SK-N-SH (cell line): ENCODE data around the gene WDHD1. TPM values are rescaled to one million over a fixed set of nuclear protein-coding genes. Genes with fewer than 3 reads are reported as not detected.

Source experiments
- CTCF ChIA-PET: fragments of 300-600, 350-600 bp; formaldehyde crosslinking; extraction: SDS; loops from one replicate; lab custom pipeline; 2021; lab: Yijun Ruan, JAX
- POLR2A ChIA-PET: fragments of 350-600 bp; sonication (Branson Sonifier 250); formaldehyde crosslinking; extraction: SDS; loops from one replicate; lab custom pipeline; 2020; ENCODE audit warnings: antibody characterized with exemption, inconsistent platforms; lab: Yijun Ruan, JAX
- DNase-seq: peaks from one replicate; pipeline ENCODE4 v3.0.0; 2012
- H2AFZ ChIP-seq: fragments of 200-600 bp; sonication (generic); 2 replicates; pipeline ENCODE4 v1.8.1; 2016; ENCODE audit warnings: antibody characterized with exemption, mild to moderate bottlenecking, low read depth
- H3F3A ChIP-seq: fragments of 200-600 bp; sonication (generic); replicated peaks from 2 replicates; pipeline ENCODE3; 2016; ENCODE audit warnings: antibody characterized with exemption, mild to moderate bottlenecking; ENCODE audit not compliant: insufficient read depth
- H3K27ac ChIP-seq, 2 experiments: fragments of 200-500 bp in 1 of 2; fragments of 200-600 bp in 1 of 2; sonication (Bioruptor generic) in 1 of 2; sonication (generic), shearing (Covaris generic) in 1 of 2; 2 replicates each; pipeline versions ENCODE4 v1.5.1 to v1.6.1; 2014 to 2016; ENCODE audit warnings: low read depth in 2 of 2, inconsistent platforms in 1 of 2, low read length in 1 of 2, mild to moderate bottlenecking in 1 of 2, mixed read lengths in 1 of 2
- H3K27me3 ChIP-seq: fragments of 200-600 bp; sonication (generic), shearing (Covaris generic); 2 replicates; pipeline ENCODE4 v1.6.1; 2016; ENCODE audit warnings: mixed run types; ENCODE audit not compliant: insufficient read depth
- H3K36me3 ChIP-seq, 2 experiments: fragments of 200-500 bp in 1 of 2; fragments of 200-600 bp in 1 of 2; sonication (Bioruptor generic) in 1 of 2; sonication (generic) in 1 of 2; replicated peaks in 1 of 2; 2 replicates each; pipeline versions ENCODE3 to v1.5.1; 2014 to 2016; ENCODE audit warnings: low read length in 1 of 2, mild to moderate bottlenecking in 1 of 2; ENCODE audit not compliant: insufficient read depth in 2 of 2, control insufficient read depth in 1 of 2
- H3K4me1 ChIP-seq, 2 experiments: fragments of 200-500 bp in 1 of 2; fragments of 200-600 bp in 1 of 2; sonication (Bioruptor generic) in 1 of 2; sonication (generic), shearing (Covaris generic) in 1 of 2; 2 replicates each; pipeline versions ENCODE4 v1.5.1 to v1.6.1; 2014 to 2016; ENCODE audit warnings: low read depth in 1 of 2, low read length in 1 of 2, mixed run types in 1 of 2; ENCODE audit not compliant: insufficient read depth in 2 of 2, control insufficient read depth in 1 of 2
- H3K4me2 ChIP-seq: fragments of 200-600 bp; sonication (generic), shearing (Covaris generic); 2 replicates; pipeline ENCODE4 v1.6.1; 2017; ENCODE audit warnings: mixed run types
- H3K4me3 ChIP-seq, 2 experiments: fragments of 200-500 bp in 1 of 2; fragments of 200-600 bp in 1 of 2; sonication (Bioruptor generic) in 1 of 2; sonication (generic), shearing (Covaris generic) in 1 of 2; 2 replicates each; pipeline versions ENCODE4 v1.5.1 to v1.8.1; 2014 to 2016; ENCODE audit warnings: low read depth in 2 of 2, inconsistent platforms in 1 of 2, low read length in 1 of 2, mild to moderate bottlenecking in 1 of 2, mixed read lengths in 1 of 2, moderate library complexity in 1 of 2
- H3K79me2 ChIP-seq: fragments of 200-600 bp; sonication (generic); 2 replicates; pipeline ENCODE4 v1.8.1; 2017; ENCODE audit warnings: mild to moderate bottlenecking; ENCODE audit not compliant: insufficient read depth
- H3K9ac ChIP-seq: fragments of 200-600 bp; sonication (generic); 2 replicates; pipeline ENCODE4 v1.6.1; 2017; ENCODE audit warnings: mixed run types
- H3K9me2 ChIP-seq: fragments of 200-600 bp; sonication (generic); 2 replicates; pipeline ENCODE4 v1.6.1; 2017; ENCODE audit warnings: mixed run types
- H3K9me3 ChIP-seq: fragments of 200-600 bp; sonication (generic); 2 replicates; pipeline ENCODE4 v1.6.1; 2017; ENCODE audit warnings: mixed run types, mild to moderate bottlenecking, moderate library complexity
- H4K20me1 ChIP-seq: fragments of 200-600 bp; sonication (generic); 2 replicates; pipeline ENCODE4 v1.6.1; 2017; ENCODE audit warnings: mild to moderate bottlenecking, mixed run types; ENCODE audit not compliant: insufficient read depth
- CHD2 ChIP-seq: fragments of 150-350 bp; IDR thresholded peaks from 2 replicates; pipeline ENCODE4 v1.6.1; 2018; ENCODE audit warnings: low read length; ENCODE audit not compliant: partially characterized antibody
- ELF1 ChIP-seq: IDR thresholded peaks from 2 replicates; pipeline ENCODE4 v1.4.0; 2012
- EP300 ChIP-seq, 2 experiments: IDR thresholded peaks; 2 replicates each; pipeline versions ENCODE4 v1.4.0 to v1.6.1; 2012; ENCODE audit warnings: borderline replicate concordance in 1 of 2, low read depth in 1 of 2, low read length in 1 of 2
- EZH2phosphoT487 ChIP-seq: fragments of 200-600 bp; sonication (generic); IDR thresholded peaks from 2 replicates; pipeline ENCODE4 v1.6.1; 2017; ENCODE audit warnings: low read depth, mixed run types, mild to moderate bottlenecking, antibody characterized with exemption, moderate library complexity, borderline replicate concordance
- FOXJ3 ChIP-seq: sonication (generic); formaldehyde crosslinking; IDR thresholded peaks from 2 replicates; pipeline ENCODE4 v1.5.1; 2020; ENCODE audit warnings: mild to moderate bottlenecking, missing genetic modification reagents
- GATA2 ChIP-seq: sonication (generic); formaldehyde crosslinking; IDR thresholded peaks from 2 replicates; pipeline ENCODE4 v1.5.0; 2020; ENCODE audit warnings: mild to moderate bottlenecking, missing genetic modification reagents
- JUND ChIP-seq: IDR thresholded peaks from 2 replicates; pipeline ENCODE4 v1.4.0; 2012
- MEF2A ChIP-seq: IDR thresholded peaks from 2 replicates; pipeline ENCODE4 v1.4.0; 2012; ENCODE audit warnings: low read depth, borderline replicate concordance
- NFIC ChIP-seq: IDR thresholded peaks from 2 replicates; pipeline ENCODE4 v1.4.0; 2012; ENCODE audit warnings: borderline replicate concordance
- NRF1 ChIP-seq: IDR thresholded peaks from 2 replicates; pipeline ENCODE4 v1.6.1; 2012; ENCODE audit warnings: low read depth, mild to moderate bottlenecking, low read length
- POLR2AphosphoS5 ChIP-seq: IDR thresholded peaks from 2 replicates; pipeline ENCODE4 v1.6.1; 2012; ENCODE audit warnings: low read depth, low read length
- RAD21 ChIP-seq: IDR thresholded peaks from 2 replicates; pipeline ENCODE4 v1.6.1; 2012; ENCODE audit warnings: mild to moderate bottlenecking, low read length
- RFX5 ChIP-seq: IDR thresholded peaks from 2 replicates; pipeline ENCODE4 v1.6.1; 2012; ENCODE audit warnings: mild to moderate bottlenecking, improper control_type of control experiment, low read length
- RXRA ChIP-seq: IDR thresholded peaks from 2 replicates; pipeline ENCODE4 v1.4.0; 2012; ENCODE audit warnings: low read depth, mild to moderate bottlenecking, borderline replicate concordance
- SIN3A ChIP-seq: IDR thresholded peaks from 2 replicates; pipeline ENCODE4 v1.6.1; 2012; ENCODE audit warnings: low read depth, mild to moderate bottlenecking, low read length, moderate library complexity, borderline replicate concordance
- SMC3 ChIP-seq: IDR thresholded peaks from 2 replicates; pipeline ENCODE4 v1.6.1; 2012; ENCODE audit warnings: low read depth, low read length, improper control_type of control experiment
- TEAD4 ChIP-seq: IDR thresholded peaks from 2 replicates; pipeline ENCODE4 v1.4.0; 2012; ENCODE audit warnings: mild to moderate bottlenecking, borderline replicate concordance; ENCODE audit not compliant: insufficient read depth
- YY1 ChIP-seq: IDR thresholded peaks from 2 replicates; pipeline ENCODE4 v1.4.0; 2012; ENCODE audit warnings: low read depth, mild to moderate bottlenecking
- WGBS: methylation state at CpG from one replicate; pipeline ENCODE4 v1.1.6; 2017; ENCODE audit warnings: low lambda C conversion rate; 5-methylcytosine and 5-hydroxymethylcytosine counted together
- polyA plus RNA-seq, 3 experiments: library from polyadenylated mRNA; depleted of rRNA; stranded (reverse); fragments of >200 nt; gene quantifications; 2 replicates each; pipeline ENCODE4 v1.2.3, GENCODE V29; 2012
- TF ChIP-seq, protein P1 (sequence below): IDR thresholded peaks from 2 replicates; pipeline ENCODE4 v1.4.0; 2012; ENCODE audit warnings: low read depth, borderline replicate concordance
- TF ChIP-seq, protein P2 (sequence below): IDR thresholded peaks from 2 replicates; pipeline ENCODE4 v1.4.0; 2012; ENCODE audit warnings: low read depth, borderline replicate concordance
- TF ChIP-seq, protein P3 (sequence below): fragments of 150-350 bp; IDR thresholded peaks from 2 replicates; pipeline ENCODE4 v1.6.1; 2016; ENCODE audit warnings: mild to moderate bottlenecking, low read depth, low read length
- TF ChIP-seq, protein P4 (sequence below): fragments of 200-600 bp; sonication (generic); IDR thresholded peaks from 2 replicates; pipeline ENCODE4 v1.6.1; 2017; ENCODE audit warnings: antibody characterized with exemption, mild to moderate bottlenecking, moderate library complexity
- TF ChIP-seq, protein P5 (sequence below): IDR thresholded peaks from 2 replicates; pipeline ENCODE4 v1.4.0; 2012; ENCODE audit warnings: low read depth
- TF ChIP-seq, protein P6 (sequence below): IDR thresholded peaks from 2 replicates; pipeline ENCODE4 v1.6.1; 2012; ENCODE audit warnings: mild to moderate bottlenecking, low read depth, low read length, moderate library complexity

The WDHD1 gene
- polyA plus RNA-seq, 1 of the 3 experiments (the other 2 are of a cell fraction), result 2.9 TPM

DNA sequence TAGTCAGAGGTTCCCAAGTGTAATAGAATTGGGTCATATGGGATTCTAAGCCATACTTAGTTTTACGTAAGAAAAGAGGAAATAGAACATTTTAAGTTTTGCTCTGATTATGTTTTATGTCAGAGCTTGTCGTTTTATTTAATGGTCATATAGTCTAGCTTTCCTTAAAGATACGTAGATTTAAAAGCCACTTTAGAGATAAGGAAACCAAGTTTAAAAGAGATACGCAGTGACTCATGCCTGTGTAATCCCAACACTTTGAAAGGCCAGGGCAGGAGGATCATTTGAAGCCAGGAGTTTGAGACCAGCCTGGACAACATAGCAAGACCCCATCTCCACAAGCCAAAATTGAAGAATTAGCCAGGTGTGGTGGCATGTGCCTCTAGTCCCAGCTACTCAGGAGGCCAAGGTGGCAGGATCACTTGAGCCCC is 44.1 kb upstream of the WDHD1 start:
- no peak for DNase-seq
- H3K9ac ChIP-seq, result peak overlapping the region; percentile 51; the same call in 1 of the 2 replicates
- TF ChIP-seq EP300 (IDR thresholded peaks at IDR 0.05; ENCODE audit: borderline replicate concordance in 1 of 2, low read depth in 1 of 2, low read length in 1 of 2) (0 out of 4 replicates have a peak, but pooled peaks of 1 of the 2 experiments have one; percentile 7), TEAD4 (peak; percentile 24; the same call in 1 of the 2 replicates), YY1 (no peak), NFIC (no peak), ELF1 (no peak), RFX5 (no peak), EZH2phosphoT487 (no peak), FOXJ3 (CRISPR knock-in tag) (no peak), NRF1 (no peak), JUND (peak; percentile 30; the same call in 1 of the 2 replicates), MEF2A (no peak), CHD2 (no peak), GATA2 (CRISPR knock-in tag) (no peak), RAD21 (no peak), POLR2AphosphoS5 (no peak), SIN3A (no peak), RXRA (no peak), SMC3 (no peak)
- TF ChIP-seq, protein P1, sequence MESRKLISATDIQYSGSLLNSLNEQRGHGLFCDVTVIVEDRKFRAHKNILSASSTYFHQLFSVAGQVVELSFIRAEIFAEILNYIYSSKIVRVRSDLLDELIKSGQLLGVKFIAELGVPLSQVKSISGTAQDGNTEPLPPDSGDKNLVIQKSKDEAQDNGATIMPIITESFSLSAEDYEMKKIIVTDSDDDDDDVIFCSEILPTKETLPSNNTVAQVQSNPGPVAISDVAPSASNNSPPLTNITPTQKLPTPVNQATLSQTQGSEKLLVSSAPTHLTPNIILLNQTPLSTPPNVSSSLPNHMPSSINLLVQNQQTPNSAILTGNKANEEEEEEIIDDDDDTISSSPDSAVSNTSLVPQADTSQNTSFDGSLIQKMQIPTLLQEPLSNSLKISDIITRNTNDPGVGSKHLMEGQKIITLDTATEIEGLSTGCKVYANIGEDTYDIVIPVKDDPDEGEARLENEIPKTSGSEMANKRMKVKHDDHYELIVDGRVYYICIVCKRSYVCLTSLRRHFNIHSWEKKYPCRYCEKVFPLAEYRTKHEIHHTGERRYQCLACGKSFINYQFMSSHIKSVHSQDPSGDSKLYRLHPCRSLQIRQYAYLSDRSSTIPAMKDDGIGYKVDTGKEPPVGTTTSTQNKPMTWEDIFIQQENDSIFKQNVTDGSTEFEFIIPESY, result no peak; the same call in 1 of the 2 replicates
- TF ChIP-seq, protein P2, sequence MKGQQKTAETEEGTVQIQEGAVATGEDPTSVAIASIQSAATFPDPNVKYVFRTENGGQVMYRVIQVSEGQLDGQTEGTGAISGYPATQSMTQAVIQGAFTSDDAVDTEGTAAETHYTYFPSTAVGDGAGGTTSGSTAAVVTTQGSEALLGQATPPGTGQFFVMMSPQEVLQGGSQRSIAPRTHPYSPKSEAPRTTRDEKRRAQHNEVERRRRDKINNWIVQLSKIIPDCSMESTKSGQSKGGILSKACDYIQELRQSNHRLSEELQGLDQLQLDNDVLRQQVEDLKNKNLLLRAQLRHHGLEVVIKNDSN, result no peak
- TF ChIP-seq, protein P3, sequence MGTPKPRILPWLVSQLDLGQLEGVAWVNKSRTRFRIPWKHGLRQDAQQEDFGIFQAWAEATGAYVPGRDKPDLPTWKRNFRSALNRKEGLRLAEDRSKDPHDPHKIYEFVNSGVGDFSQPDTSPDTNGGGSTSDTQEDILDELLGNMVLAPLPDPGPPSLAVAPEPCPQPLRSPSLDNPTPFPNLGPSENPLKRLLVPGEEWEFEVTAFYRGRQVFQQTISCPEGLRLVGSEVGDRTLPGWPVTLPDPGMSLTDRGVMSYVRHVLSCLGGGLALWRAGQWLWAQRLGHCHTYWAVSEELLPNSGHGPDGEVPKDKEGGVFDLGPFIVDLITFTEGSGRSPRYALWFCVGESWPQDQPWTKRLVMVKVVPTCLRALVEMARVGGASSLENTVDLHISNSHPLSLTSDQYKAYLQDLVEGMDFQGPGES, result no peak
- TF ChIP-seq, protein P4, sequence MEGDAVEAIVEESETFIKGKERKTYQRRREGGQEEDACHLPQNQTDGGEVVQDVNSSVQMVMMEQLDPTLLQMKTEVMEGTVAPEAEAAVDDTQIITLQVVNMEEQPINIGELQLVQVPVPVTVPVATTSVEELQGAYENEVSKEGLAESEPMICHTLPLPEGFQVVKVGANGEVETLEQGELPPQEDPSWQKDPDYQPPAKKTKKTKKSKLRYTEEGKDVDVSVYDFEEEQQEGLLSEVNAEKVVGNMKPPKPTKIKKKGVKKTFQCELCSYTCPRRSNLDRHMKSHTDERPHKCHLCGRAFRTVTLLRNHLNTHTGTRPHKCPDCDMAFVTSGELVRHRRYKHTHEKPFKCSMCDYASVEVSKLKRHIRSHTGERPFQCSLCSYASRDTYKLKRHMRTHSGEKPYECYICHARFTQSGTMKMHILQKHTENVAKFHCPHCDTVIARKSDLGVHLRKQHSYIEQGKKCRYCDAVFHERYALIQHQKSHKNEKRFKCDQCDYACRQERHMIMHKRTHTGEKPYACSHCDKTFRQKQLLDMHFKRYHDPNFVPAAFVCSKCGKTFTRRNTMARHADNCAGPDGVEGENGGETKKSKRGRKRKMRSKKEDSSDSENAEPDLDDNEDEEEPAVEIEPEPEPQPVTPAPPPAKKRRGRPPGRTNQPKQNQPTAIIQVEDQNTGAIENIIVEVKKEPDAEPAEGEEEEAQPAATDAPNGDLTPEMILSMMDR, result no peak
- TF ChIP-seq, protein P5, sequence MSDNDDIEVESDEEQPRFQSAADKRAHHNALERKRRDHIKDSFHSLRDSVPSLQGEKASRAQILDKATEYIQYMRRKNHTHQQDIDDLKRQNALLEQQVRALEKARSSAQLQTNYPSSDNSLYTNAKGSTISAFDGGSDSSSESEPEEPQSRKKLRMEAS, result no peak
- TF ChIP-seq, protein P6, sequence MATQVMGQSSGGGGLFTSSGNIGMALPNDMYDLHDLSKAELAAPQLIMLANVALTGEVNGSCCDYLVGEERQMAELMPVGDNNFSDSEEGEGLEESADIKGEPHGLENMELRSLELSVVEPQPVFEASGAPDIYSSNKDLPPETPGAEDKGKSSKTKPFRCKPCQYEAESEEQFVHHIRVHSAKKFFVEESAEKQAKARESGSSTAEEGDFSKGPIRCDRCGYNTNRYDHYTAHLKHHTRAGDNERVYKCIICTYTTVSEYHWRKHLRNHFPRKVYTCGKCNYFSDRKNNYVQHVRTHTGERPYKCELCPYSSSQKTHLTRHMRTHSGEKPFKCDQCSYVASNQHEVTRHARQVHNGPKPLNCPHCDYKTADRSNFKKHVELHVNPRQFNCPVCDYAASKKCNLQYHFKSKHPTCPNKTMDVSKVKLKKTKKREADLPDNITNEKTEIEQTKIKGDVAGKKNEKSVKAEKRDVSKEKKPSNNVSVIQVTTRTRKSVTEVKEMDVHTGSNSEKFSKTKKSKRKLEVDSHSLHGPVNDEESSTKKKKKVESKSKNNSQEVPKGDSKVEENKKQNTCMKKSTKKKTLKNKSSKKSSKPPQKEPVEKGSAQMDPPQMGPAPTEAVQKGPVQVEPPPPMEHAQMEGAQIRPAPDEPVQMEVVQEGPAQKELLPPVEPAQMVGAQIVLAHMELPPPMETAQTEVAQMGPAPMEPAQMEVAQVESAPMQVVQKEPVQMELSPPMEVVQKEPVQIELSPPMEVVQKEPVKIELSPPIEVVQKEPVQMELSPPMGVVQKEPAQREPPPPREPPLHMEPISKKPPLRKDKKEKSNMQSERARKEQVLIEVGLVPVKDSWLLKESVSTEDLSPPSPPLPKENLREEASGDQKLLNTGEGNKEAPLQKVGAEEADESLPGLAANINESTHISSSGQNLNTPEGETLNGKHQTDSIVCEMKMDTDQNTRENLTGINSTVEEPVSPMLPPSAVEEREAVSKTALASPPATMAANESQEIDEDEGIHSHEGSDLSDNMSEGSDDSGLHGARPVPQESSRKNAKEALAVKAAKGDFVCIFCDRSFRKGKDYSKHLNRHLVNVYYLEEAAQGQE, result no peak

More for the DNA sequence above, 44.1 kb upstream of the WDHD1 start:
- Histone ChIP-seq H3K4me2 (no peak overlapping the region), H4K20me1 (no peaks in the 10 kb centered on the region), H3K36me3 (peaks cover 24 to 32% of the 10 kb centered on the region in 2 experiments), H3F3A (peaks cover 51% of the 10 kb centered on the region), H2AFZ (no peak overlapping the region), H3K27ac (peak overlapping the region in 1 of 2 experiments; percentile 93; a peak in 2 of 4 replicates), H3K79me2 (peaks cover 25% of the 10 kb centered on the region), H3K4me1 (peaks cover 8 to 22% of the 10 kb centered on the region in 2 experiments; a peak in 3 of 4 replicates), H3K9me3 (no peaks in the 10 kb centered on the region), H3K4me3 (no peak overlapping the region), H3K27me3 (no peaks in the 10 kb centered on the region), H3K9me2 (no peaks in the 10 kb centered on the region)
- POLR2A ChIA-PET, result interaction anchor here (1.7 kb wide), 1 partner anchor 32 kb away, joined by 4 read pairs; no protein-coding TSS in a partner anchor
- CTCF ChIA-PET, result interaction anchor here (1.9 to 2.2 kb wide), 2 partner anchors 18 to 90 kb away, joined by 7 to 13 read pairs; no protein-coding TSS in a partner anchor
- WGBS, result 55% methylated on average over 4 of the region's 4 CpGs
